Activated CD4-positive, alpha-beta T cell treated with anti-CD3 and anti-CD28 coated beads, Interleukin-2, Interleukin-6, amounts not matched to agents 100 ng/mL and 50 ng/mL, durations not matched to agents 16 hours and 8 hours (primary cell): ENCODE results near the gene RREB1.

Experiments
- DNase-seq: peaks from one replicate; pipeline ENCODE4 v3.0.0-alpha.2; 2020

RREB1 gene

DNA sequence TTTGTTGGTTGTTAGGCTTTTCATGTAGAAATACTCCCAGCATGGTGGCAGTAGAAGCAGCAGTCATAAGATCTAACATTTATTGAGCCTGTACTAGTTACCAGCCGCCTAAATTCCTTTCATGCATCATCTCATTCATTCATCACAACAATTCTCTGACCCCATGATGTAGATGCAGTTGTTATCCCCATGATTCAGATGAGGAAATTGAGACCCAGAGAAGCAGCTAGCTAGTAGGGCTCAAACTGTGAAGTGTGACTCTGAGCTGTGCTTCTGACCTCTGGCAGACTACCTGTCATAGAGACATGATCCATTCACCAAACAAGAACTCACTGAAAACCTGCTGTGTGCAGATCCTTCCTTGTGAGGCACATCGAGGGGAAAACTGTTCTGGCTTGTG lies 16.9 kb downstream of the RREB1 start:
- no peak for DNase-seq

DNA sequence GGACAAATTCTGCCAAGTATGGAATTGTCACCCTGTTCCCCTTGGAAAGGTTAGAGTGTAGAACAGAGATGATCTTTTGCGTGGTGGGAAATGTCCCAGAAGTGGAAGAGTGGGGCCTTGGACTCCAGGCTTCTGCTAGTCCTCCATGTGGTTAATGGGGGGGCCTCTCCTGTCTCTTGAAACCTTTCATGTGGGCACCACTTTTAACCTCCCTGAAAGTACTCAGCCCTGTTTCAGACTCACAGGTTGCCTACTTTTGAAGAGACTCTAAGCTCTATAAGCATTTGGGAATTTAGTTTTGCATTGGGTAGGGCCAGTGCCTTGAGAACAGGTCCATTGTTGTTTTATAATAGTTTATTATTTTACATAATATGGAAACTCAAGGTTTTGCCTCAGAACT lies 17.5 kb downstream of the RREB1 start:
- no peak for DNase-seq

DNA sequence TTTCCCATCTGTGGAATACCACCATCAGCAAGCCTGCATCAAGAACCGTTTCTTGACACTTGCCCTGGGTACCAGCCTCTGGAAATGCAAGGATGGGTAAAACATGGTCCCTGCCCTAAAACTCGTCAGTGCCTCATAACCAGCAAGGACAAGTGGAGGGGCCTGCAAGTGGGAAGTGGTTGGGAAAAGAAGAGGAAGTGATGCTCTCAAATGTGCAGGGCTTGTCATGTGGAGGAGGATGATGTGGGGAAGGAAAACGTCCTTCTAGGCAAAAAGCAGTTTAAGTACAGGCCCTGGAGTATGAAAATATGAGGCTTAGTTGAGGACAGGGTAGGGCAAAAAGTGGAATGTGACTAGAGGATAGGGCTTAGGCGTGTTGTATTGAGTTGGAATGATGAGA lies 19.0 kb downstream of the RREB1 start:
- DNase-seq: no peak

DNA sequence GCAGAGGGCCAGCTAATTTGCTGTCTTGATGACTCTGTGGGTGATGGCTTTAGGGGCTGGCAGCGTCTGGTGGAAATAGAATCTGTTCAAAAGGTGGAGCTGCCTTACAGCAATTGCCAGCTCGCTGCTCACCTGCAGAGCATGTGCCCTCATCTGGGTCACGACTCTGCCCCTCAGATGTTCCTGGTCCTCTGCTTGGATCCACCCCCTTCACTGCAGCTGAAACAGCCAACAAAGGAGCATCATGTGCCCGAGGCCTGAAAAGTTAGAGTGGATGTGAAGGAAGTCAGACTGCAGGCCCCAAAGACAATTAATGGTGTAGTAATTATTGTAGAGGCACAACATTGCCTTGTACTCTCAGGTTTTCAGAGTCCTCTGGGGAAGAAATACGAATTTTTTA lies 19.9 kb downstream of the RREB1 start:
- no peak for DNase-seq

GRCh38 chr6:7129360-7129759 lies 21.6 kb downstream of the RREB1 start:
- no peak for DNase-seq

DNA sequence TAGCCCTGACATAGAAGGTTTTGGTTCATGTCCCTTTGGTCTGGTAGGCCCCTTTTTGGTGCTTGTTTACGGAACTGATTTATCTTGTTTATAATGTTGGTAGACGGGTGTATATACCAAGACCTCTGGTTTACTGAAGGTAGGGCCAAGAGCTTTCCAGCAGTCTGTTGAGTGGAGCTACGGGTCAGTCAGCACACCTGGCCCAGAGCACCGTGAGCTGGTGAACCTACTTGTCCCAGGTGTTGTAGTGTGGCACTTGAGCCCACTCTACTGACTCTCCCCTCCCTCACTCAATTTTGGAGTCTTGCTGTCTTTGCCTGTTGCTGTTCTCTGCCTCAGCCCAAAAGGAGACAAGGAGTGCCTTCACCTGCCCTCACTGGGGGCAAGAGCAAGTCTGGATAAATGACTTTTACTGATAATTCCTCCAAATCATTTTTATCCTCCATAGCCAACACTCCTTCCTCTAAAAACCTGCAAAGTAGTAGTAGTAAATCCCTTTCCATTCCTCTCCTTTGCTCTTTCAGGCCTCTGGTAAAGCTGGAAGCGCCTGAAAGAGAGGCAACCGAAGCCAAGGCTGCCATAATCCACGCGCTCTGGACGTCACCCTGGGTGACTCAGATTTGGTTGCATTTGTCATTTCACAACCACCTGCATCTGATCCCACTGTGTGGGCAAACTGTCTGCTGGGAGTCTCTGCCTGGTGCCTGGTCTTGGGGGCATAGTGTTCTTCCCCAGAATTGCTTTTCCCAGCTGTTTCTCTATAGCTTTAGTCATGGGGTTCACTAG lies 22.2 kb downstream of the RREB1 start:
- peak; percentile 72 for DNase-seq

DNA sequence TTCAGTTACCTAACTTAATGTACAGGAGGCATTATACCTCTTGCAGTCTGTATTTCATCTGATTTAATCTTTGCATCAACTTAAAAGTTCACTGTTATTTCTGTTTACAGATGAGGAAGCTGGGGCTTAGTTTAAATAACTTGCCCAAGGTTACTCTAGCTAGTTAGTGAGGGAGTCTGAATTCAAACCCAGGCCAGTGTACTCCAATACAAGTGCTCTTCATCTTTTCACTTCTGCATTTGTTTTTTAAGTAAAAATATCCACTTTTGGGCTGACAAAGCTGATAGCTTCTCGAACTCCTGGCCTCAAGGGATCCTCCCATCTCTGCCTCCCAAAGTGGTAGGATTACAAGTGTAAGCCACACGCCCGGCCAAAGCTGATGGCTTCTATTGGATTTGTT lies 23.6 kb downstream of the RREB1 start:
- no peak for DNase-seq

GRCh38 chr6:7132398-7133035 lies 24.8 kb downstream of the RREB1 start:
- no peak for DNase-seq

DNA sequence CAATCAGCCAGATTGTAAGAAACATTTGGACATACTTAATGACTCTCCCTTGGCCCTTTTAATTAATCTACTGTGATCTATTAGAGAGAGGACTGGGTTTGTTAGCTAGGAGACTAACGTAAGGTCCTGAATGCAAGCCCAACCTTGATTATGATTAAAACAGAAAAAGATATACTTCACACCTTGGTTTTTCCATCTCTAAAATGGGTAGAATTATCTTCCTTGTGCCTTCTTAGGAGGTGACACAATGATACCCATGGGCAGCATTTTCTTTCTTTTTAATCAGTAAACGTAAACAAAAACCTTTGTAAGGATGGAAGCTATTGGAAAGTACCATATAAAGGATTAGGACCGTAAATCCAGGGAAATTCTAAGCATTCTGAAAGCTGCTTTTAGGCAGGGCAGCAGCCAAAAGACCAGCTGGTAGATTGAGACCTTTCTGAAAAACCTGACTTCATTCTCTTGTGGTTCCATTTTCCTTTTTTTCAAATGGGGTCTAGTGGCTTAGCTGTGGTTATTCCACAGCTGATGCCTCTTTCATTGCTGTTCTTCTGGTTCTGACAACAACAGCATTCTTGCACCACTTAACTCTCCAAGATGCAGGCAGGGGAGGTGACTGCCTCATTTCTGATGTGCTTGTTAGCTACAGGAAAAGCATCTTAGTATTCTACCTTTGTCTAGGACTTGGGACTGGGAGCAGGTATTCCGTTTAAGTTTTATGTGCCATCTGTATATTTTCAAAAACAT lies 27.4 kb downstream of the RREB1 start:
- DNase-seq: peak; percentile 43

- peak; percentile 40 for DNase-seq
These were observed 28.0 kb downstream of the RREB1 start for GRCh38 chr6:7135755-7136154.

- DNase-seq: peak; percentile 13
These were observed 29.1 kb downstream of the RREB1 start for GRCh38 chr6:7136859-7137334.

DNA sequence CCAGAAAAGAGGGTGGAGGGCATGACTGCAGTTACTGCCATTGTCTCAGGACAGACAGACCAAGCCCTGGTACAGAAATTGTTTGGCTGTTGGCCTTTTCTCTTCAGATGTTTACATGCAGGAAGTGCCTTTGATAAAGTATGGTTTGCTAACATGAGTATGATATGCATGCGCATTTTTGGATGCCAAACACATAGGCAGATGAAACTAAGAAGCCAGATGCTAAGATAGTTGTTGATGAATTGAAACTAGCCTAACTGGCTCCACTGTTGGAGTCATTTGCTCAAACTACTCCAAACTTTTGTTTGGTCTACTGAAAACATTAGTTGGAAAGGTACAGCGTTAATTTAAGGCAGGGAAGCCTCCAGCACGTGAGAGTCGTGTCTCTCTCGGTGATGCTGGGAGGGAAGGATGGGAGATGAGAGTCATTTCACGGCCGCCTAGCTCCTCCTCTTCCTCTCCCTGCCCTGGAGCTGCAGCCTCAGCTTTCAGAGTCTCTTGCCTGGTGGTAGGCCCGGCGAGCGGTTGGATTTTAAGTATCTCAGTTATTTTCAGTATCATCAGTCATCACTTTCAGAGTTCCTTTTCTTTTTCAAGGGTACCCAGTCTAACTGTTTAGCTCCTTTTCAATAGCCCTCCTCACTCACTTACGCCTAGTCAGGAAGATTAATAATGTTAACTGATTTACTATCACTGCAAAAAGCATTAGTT lies 29.7 kb downstream of the RREB1 start:
- peak; percentile 88 for DNase-seq

DNA sequence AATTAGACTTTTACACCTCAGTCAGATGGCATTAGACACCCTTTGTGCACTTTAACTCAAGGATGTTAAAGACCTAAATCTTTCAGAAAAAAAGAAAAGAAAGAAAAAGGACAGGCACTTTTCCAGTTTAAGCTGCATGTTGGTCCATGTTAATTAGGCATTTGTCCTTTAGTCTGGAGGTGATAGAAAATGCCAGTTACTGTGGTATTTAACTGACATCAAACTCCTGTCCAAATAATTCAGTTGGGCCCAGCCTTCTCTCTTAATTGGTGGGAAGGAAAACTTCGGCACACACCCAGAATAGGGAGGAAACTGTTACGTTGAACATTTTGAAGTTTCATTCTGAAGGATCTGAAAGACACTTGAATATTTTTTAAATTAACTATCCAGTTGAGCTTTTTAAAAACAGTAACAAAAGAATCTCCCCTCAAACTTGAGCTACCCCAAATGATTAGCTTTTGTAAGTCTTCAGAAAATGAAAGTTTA lies 30.3 kb downstream of the RREB1 start:
- no peak for DNase-seq

DNA sequence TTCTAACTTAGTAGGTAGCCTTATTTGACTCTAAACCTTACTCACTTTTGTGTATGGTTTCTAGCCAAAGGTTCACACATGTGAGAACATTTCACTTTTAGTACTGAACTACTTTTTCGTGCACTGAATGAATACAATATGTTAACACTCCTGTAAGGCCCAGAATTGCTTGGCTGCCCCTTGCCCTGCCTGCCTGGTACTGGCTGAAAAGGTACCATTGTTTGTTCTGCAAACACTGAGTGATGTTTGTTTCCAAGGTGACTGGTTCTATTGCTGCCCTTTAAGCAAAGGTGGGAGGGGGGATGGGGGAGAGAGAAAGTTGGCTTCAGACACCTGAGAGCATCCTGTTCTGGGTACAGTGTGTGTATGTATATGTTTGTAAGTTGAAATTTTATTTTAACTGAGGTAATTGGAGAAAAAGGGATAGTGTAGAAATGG lies 31.2 kb downstream of the RREB1 start:
- peak; percentile 58 for DNase-seq

- no peak for DNase-seq
These were observed 32.2 kb downstream of the RREB1 start for GRCh38 chr6:7139835-7140470.

- peak; percentile 86 for DNase-seq
These were observed 33.0 kb downstream of the RREB1 start for GRCh38 chr6:7140631-7141378.

- DNase-seq: no peak
These were observed 34.6 kb downstream of the RREB1 start for GRCh38 chr6:7142228-7142801.

DNA sequence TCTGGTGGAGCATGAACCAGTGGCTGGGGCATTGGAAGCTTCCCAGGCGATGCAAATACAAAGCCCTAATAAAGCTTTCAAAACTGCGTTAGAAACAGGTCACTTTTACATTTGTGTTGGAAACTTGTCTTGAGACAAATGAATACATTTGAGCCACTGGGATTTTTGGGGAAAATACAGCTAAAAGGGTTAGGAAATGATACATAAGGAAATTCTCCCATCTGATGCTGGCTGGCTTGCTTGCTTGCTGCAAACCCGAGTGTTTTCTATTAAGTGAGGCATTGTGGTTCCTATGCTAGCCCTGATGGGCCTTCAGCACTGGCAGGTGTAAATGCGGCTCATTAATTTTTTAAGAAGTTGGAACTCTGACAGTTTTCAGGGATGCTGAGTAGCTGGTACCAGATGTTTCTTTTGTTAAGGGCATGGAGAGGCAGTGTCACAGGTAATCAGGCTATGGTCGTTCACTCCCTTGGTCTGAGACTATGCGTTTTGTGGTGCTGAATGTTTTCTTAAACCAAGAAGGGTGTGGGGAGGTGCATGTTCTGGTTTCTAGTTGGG lies 35.2 kb downstream of the RREB1 start:
- no peak for DNase-seq

DNA sequence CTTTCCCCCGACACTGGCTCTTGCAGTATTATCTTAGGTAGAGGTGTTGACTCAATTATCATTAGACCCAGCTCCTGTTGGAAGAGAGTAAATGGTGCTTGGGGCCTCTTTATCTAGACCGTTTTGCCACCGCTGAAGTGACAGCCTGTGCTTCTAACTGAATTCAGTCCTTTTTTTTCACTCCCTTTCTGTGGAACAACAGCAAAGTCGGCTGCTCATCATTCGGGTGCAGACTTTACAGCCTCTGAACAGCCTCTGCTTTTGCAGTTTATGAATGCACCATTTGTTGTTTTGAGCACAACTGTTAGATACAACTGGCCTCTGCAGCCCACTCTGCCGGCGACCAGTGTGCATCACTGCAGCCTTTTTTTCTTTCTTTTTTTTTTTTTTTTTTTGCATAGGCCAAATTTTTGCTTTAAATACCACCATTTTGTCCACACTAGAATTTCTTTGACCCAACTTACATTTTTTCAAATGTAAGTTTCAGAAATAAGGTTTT lies 35.8 kb downstream of the RREB1 start:
- DNase-seq: no peak

DNA sequence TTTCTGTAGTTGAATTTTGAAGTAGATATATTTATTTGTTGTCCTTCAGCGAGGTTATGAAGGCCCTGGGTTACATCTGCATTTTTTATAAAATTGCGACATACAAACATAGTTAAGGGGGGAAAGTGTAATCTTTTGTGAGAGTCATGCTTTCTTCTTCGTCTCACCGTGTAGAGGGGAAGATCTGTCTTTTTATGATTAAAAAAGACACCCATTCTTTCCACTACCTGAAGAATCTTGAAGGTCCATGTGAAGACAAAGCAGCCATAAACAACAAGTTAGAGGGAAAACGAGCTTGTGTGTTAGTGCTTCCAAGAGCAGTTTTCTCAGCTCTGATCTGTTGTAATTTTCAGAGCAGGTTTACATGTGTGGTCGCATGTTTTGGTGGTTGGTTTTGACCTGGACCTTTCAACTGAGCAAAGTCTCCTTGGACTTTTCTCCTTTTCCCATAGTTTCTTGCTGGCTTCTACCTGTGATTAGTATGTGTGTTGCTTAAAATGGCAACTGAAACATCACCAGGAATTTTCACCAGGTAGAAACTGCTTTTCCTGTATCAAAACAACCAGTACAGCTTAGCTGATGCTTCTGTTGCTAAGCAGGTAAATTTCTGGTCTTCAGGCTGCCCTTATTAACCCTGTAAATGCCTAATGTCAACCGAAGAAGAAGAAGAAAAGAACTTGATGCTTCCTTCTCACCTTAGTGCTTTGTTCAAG lies 37.3 kb downstream of the RREB1 start:
- no peak for DNase-seq
